Peyer's patch (tissue), 4 donors: ENCODE measurements around the gene PRRG2.

Experiments
- POLR2A ChIP-seq, 2 donors: fragments of 450-650 bp; IDR thresholded peaks; one replicate each; pipeline ENCODE4 v1.5.1; 2017; ENCODE audit warnings: antibody characterized with exemption in 2 of 2, mild to moderate bottlenecking in 2 of 2, moderate library complexity in 2 of 2
- TF ChIP-seq, protein P1 (sequence below), 6 experiments: fragments of 450-650 bp in 4 of 6; fragments of 200-600 bp in 2 of 6; sonication (generic) in 1 of 6; IDR thresholded peaks; one replicate each; pipeline ENCODE4 v1.5.1; 2017 to 2019; ENCODE audit warnings: antibody characterized with exemption in 6 of 6, mild to moderate bottlenecking in 3 of 6, moderate library complexity in 1 of 6

DNA sequence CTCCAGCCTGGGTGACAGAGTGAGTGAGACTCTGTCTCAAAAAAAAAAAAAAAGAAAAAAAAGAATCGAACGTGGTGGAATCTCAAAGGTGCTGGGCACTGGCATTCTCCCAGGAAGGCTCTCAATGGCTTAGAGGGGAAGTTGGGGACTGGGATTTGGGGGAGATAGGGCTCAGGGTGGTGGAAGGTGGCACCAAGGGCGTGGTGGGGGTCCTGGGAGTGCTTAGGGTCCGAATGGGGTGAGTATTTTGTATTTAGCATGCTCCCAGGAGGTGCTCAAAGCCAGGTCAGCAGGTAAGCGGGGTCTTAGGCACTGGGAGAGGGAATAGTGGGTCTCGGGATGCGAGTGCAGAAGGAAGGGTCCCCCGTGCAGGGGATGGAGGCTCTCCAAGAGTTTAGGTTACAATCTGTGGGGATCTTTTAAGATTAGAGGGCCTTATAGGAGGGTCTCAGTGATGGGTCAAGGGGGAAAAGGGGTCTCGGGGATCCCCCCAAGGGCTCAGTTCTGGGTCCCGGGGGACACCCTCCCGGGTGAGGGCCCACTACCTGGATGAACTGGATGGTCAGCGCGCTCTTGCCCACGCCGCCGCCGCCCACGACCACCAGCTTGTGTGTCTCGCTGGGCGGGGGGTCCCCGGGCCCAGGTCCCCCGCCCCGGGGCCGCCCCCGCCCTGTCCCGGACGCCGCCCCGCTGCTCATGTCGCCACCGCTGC, 58.4 kb downstream of the PRRG2 start:
- TF ChIP-seq, protein P1, sequence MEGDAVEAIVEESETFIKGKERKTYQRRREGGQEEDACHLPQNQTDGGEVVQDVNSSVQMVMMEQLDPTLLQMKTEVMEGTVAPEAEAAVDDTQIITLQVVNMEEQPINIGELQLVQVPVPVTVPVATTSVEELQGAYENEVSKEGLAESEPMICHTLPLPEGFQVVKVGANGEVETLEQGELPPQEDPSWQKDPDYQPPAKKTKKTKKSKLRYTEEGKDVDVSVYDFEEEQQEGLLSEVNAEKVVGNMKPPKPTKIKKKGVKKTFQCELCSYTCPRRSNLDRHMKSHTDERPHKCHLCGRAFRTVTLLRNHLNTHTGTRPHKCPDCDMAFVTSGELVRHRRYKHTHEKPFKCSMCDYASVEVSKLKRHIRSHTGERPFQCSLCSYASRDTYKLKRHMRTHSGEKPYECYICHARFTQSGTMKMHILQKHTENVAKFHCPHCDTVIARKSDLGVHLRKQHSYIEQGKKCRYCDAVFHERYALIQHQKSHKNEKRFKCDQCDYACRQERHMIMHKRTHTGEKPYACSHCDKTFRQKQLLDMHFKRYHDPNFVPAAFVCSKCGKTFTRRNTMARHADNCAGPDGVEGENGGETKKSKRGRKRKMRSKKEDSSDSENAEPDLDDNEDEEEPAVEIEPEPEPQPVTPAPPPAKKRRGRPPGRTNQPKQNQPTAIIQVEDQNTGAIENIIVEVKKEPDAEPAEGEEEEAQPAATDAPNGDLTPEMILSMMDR (IDR thresholded peaks at IDR 0.05), result no peak
- TF ChIP-seq POLR2A (IDR thresholded peaks at IDR 0.05), result peak; percentile 22 to 38
